ENCODE results near the gene TENT4A. TPM values are rescaled to one million over a fixed set of nuclear protein-coding genes. Genes with fewer than 3 reads are reported as not detected.

TENT4A gene
- total RNA-seq, 1 experiment from 2014 or later, result 10.2 TPM

- H3K36me3 ChIP-seq (replicated peaks; ENCODE audit: control insufficient read depth, insufficient read depth, low read length), result no peaks in the 10 kb centered on the region
- no peak overlapping the region for H3K4me3 ChIP-seq (ENCODE audit: insufficient read depth, low read depth, low read length)
- no peaks in the 10 kb centered on the region for H3K27me3 ChIP-seq (ENCODE audit: control insufficient read depth, insufficient read depth, low read length)
- DNase-seq, result no peak
Observed at GRCh38 chr5:6805841-6806240, 92.6 kb downstream of the TENT4A start.

Other genes with a start within 250 kb of the TENT4A start
- 71.1 and 73.1 TPM in 2 replicates for gene NSUN2, start 80.4 kb upstream of the TENT4A start, total RNA-seq (2014; rRNA removed; shearing (Covaris generic))
- 17.1 and 27.7 TPM in 2 replicates for gene SRD5A1, start 80.0 kb upstream of the TENT4A start, total RNA-seq (2014; rRNA removed; shearing (Covaris generic))